Tibial nerve (tissue), 4 donors: ENCODE measurements around the gene PRMT1. TPM values are rescaled to one million over a fixed set of nuclear protein-coding genes. Genes with fewer than 3 reads are reported as not detected.
A peak's percentile ranks its signal among the peaks of the same experiment; 100 is the strongest.

ENCODE experiments used
- DNase-seq, 2 donors: peaks; one replicate each; pipeline ENCODE4 v3.0.0-alpha.2; 2019; ENCODE audit warnings: low spot score in 2 of 2
- H3K27ac ChIP-seq, 4 donors: fragments of 200-600 bp; sonication (generic) in 3 of 4; one replicate each; pipeline ENCODE4 v1.5.1; 2017 to 2019; ENCODE audit warnings: mild to moderate bottlenecking in 1 of 4
- H3K27me3 ChIP-seq, 2 donors: fragments of 200-600 bp; sonication (generic) in 1 of 2; one replicate each; pipeline versions ENCODE4 v1.5.1 to v1.6.0; 2017 to 2019
- H3K36me3 ChIP-seq, 3 donors: fragments of 200-600 bp; sonication (generic); one replicate each; pipeline ENCODE4 v1.5.1; 2018 to 2019
- H3K4me1 ChIP-seq, 4 donors: fragments of 200-600 bp; sonication (generic) in 3 of 4; one replicate each; pipeline ENCODE4 v1.5.1; 2017 to 2019
- H3K4me3 ChIP-seq, 4 donors: fragments of 200-600 bp; sonication (generic) in 3 of 4; one replicate each; pipeline ENCODE4 v1.5.1; 2017 to 2019; ENCODE audit warnings: mild to moderate bottlenecking in 1 of 4, moderate library complexity in 1 of 4
- H3K9me3 ChIP-seq, 4 donors: fragments of 200-600 bp; sonication (generic) in 3 of 4; one replicate each; pipeline ENCODE4 v1.5.1; 2017 to 2019
- CTCF ChIP-seq, 5 experiments: fragments of 200-600 bp in 3 of 5; fragments of 450-650 bp in 2 of 5; sonication (generic) in 3 of 5; IDR thresholded peaks; one replicate each; pipeline ENCODE4 v1.5.1; 2016 to 2019; ENCODE audit warnings: antibody characterized with exemption in 5 of 5, mild to moderate bottlenecking in 3 of 5, moderate library complexity in 2 of 5
- EP300 ChIP-seq, 2 donors: sonication (generic); formaldehyde crosslinking; IDR thresholded peaks; one replicate each; pipeline ENCODE4 v1.6.1; 2017; ENCODE audit warnings: antibody characterized with exemption in 2 of 2, mild to moderate bottlenecking in 1 of 2
- POLR2A ChIP-seq, 2 donors: fragments of 450-650 bp; IDR thresholded peaks; one replicate each; pipeline ENCODE4 v1.6.1; 2017; ENCODE audit warnings: antibody characterized with exemption in 2 of 2, mild to moderate bottlenecking in 2 of 2, moderate library complexity in 2 of 2
- WGBS, 2 donors: methylation state at CpG; one replicate each; pipeline ENCODE4 v1.1.5; 2018; 5-methylcytosine and 5-hydroxymethylcytosine counted together
- total RNA-seq, 4 donors: library from RNA; depleted of rRNA; stranded (reverse); fragments of >200 nt; gene quantifications; one replicate each; pipeline ENCODE4 v1.1.0, GENCODE V29; 2016

The PRMT1 gene
- total RNA-seq, 4 donors from 2014 or later, result 106 to 147 (median 132) TPM

- Histone ChIP-seq H3K36me3 (peaks cover 0 to 24% (median 0%) of the 10 kb centered on the region in 3 donors), H3K4me3 (peak overlapping the region; percentile 24 to 49 (median 35)), H3K27ac (no peak overlapping the region), H3K27me3 (peaks cover 0 to 39% of the 10 kb centered on the region in 2 donors), H3K9me3 (no peaks in the 10 kb centered on the region), H3K4me1 (peaks cover 0 to 27% (median 10%) of the 10 kb centered on the region in 4 donors)
- DNase-seq, result no peak
- WGBS, 2 donors, result 6 to 13% methylated on average over 23 to 28 of the region's 39 CpGs
- TF ChIP-seq POLR2A (IDR thresholded peaks at IDR 0.05), result no peak
- no peak for TF ChIP-seq EP300 (IDR thresholded peaks at IDR 0.05)
- TF ChIP-seq CTCF (IDR thresholded peaks at IDR 0.05), result no peak
Measured at GRCh38 chr19:49691243-49692146, 14.4 kb downstream of the PRMT1 start.

GRCh38 chr19:49692147-49692506 is 15.1 kb downstream of the PRMT1 start:
- WGBS, 2 donors, result 65 to 74% methylated on average over 16 of the region's 16 CpGs

GRCh38 chr19:49696115-49696514 is 19.0 kb downstream of the PRMT1 start:
- H3K4me3 ChIP-seq, result no peak overlapping the region
- H3K27me3 ChIP-seq, result peaks cover 0 to 24% of the 10 kb centered on the region in 2 donors
- no peaks in the 10 kb centered on the region for H3K9me3 ChIP-seq
- H3K36me3 ChIP-seq, result no peaks in the 10 kb centered on the region
- TF ChIP-seq EP300 (IDR thresholded peaks at IDR 0.05) (no peak), CTCF (IDR thresholded peaks at IDR 0.05) (no peak), POLR2A (IDR thresholded peaks at IDR 0.05) (no peak)
- H3K27ac ChIP-seq, result no peak overlapping the region
- peaks cover 0 to 7% (median 3%) of the 10 kb centered on the region in 4 donors for H3K4me1 ChIP-seq
- DNase-seq, result no peak
- WGBS, 2 donors, result 76 to 93% methylated on average over 6 of the region's 6 CpGs

More at GRCh38 chr19:49692147-49692506, 15.1 kb downstream of the PRMT1 start:
- H3K36me3 ChIP-seq, result peaks cover 0 to 18% (median 0%) of the 10 kb centered on the region in 3 donors
- peaks cover 0 to 39% of the 10 kb centered on the region in 2 donors for H3K27me3 ChIP-seq
- H3K4me1 ChIP-seq, result peaks cover 0 to 27% (median 10%) of the 10 kb centered on the region in 4 donors
- no peaks in the 10 kb centered on the region for H3K9me3 ChIP-seq
- no peak overlapping the region for H3K27ac ChIP-seq
- no peak for DNase-seq
- no peak for TF ChIP-seq POLR2A (IDR thresholded peaks at IDR 0.05)
- peak overlapping the region in 1 of 4 donors; percentile 49 for H3K4me3 ChIP-seq

GRCh38 chr19:49696865-49697264 is 19.8 kb downstream of the PRMT1 start:
- Histone ChIP-seq H3K4me3 (no peak overlapping the region), H3K27ac (no peak overlapping the region), H3K9me3 (no peaks in the 10 kb centered on the region), H3K36me3 (no peaks in the 10 kb centered on the region), H3K27me3 (peaks cover 0 to 21% of the 10 kb centered on the region in 2 donors), H3K4me1 (no peaks in the 10 kb centered on the region)
- DNase-seq, result no peak
- no peak for TF ChIP-seq EP300 (IDR thresholded peaks at IDR 0.05)
- 88 to 96% methylated on average over 7 of the region's 7 CpGs for WGBS, 2 donors

- 87 to 93% methylated on average over 5 of the region's 5 CpGs for WGBS, 2 donors
- no peak for TF ChIP-seq POLR2A (IDR thresholded peaks at IDR 0.05)
- TF ChIP-seq CTCF (IDR thresholded peaks at IDR 0.05), result no peak
- TF ChIP-seq EP300 (IDR thresholded peaks at IDR 0.05), result no peak
- H3K27ac ChIP-seq, result no peak overlapping the region
- no peaks in the 10 kb centered on the region for H3K4me1 ChIP-seq
- H3K27me3 ChIP-seq, result peaks cover 0 to 16% of the 10 kb centered on the region in 2 donors
- H3K36me3 ChIP-seq, result no peaks in the 10 kb centered on the region
- no peak overlapping the region for H3K4me3 ChIP-seq
- no peak for DNase-seq
- no peaks in the 10 kb centered on the region for H3K9me3 ChIP-seq
Measured at GRCh38 chr19:49699364-49699763, 22.3 kb downstream of the PRMT1 start.

- DNase-seq, result no peak
- TF ChIP-seq EP300 (IDR thresholded peaks at IDR 0.05) (no peak), POLR2A (IDR thresholded peaks at IDR 0.05) (no peak), CTCF (IDR thresholded peaks at IDR 0.05) (no peak)
- H3K36me3 ChIP-seq, result no peaks in the 10 kb centered on the region
- no peak overlapping the region for H3K4me3 ChIP-seq
- H3K4me1 ChIP-seq, result no peaks in the 10 kb centered on the region
- no peak overlapping the region for H3K27ac ChIP-seq
- whole genome bisulfite sequencing, 2 donors, result 46 to 60% methylated on average over 8 to 11 of the region's 11 CpGs
- no peaks in the 10 kb centered on the region for H3K9me3 ChIP-seq
- peaks cover 0 to 16% of the 10 kb centered on the region in 2 donors for H3K27me3 ChIP-seq
Measured at GRCh38 chr19:49700563-49700962, 23.5 kb downstream of the PRMT1 start.
